ENCODE results near the gene PDE4C. TPM values are rescaled to one million over a fixed set of nuclear protein-coding genes. Genes with fewer than 3 reads are reported as not detected.

Gene PDE4C
- total RNA-seq, 1 donor from 2014 or later: 0.47 TPM

GRCh38 chr19:18198374-18198773, 27.9 kb downstream of the PDE4C start:
- DNase-seq: no peak

- no peak for DNase-seq
Measured at GRCh38 chr19:18197941-18198340, 28.3 kb downstream of the PDE4C start.

DNA sequence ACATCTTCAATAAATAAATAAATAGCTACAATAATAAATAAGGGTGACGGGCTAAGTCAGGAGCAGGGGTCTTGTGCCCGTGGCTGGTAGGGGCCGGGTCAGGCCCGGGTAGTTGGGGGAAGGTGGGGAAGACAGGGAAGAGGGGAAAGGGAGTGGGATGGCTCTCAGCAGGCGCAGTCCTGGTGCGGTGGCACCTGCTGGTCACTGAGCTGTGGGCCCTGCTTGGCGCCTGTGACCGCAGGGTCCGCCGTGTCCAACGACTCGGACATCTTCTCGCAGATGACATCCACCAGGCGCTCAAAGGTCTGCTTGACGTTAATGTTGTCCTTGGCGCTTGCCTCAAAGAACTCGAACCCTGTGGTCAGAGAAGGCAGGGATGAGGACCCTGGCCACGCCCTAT, 28.9 kb downstream of the PDE4C start:
- DNase-seq: no peak

DNA sequence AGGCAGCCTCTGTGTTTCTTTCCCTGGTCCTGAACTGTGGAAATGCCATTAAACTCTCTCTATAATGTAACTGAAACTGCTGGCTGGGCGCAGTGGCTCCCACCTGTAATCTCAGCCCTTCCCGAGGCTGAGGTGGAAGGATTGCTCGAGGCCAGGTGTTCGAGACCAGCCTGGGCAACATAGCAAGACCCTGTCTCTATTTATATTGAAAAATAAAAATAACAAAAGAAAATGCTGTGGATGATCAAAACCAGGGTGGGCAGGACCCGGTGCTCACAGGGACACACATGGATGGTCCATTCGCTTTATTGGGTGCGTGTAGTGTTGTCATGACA, 29.8 kb downstream of the PDE4C start:
- no peak for DNase-seq

DNA sequence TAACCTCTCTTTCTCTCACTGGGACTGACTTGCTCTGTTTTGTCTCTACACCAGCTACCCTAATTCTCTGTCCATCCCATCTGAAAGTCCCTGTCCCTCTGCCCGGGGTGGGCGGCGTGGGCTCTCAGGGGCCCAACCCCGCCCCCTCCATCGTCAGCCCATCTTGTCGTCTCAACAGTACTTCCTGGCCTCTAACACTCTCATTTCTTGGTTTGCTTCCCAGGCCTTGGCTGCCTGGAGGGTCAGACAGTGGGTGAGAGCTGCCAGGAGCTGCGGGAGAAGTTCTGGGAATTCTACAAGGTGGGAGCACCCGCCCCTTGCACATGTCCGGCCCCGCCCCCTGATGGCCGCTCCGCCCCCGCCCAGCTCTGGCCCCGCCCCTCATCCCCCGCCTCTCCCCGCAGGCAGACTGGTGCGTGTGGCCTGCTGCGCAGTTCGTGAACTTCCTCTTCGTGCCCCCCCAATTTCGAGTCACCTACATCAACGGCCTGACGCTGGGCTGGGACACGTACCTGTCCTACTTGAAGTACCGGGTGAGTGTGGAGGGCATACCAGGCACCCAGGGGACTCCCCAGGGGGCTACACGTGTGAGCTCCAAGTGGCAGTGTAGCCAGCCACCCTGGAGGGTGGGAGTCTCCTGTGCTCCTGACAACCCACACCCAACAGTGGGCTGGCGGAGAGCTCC, 31.5 kb downstream of the PDE4C start:
- no peak for DNase-seq

DNA sequence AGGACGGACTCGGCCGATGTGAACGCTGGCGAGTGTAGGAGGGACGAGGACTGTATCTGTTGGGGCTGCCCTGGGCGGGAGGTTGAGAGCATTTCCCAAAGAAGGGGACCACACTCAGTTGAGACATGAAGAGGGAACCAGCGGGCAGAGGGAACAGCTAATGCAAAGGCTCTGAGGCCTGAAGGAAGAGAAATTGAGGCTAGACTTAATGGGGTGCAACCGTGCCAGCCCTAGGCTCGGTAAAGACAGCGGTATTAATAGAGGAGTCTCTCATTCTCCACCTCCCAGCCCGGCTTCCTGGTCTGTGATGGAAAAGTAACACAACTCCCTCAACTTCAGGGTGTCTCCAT, 32.1 kb downstream of the PDE4C start:
- DNase-seq: no peak

DNA sequence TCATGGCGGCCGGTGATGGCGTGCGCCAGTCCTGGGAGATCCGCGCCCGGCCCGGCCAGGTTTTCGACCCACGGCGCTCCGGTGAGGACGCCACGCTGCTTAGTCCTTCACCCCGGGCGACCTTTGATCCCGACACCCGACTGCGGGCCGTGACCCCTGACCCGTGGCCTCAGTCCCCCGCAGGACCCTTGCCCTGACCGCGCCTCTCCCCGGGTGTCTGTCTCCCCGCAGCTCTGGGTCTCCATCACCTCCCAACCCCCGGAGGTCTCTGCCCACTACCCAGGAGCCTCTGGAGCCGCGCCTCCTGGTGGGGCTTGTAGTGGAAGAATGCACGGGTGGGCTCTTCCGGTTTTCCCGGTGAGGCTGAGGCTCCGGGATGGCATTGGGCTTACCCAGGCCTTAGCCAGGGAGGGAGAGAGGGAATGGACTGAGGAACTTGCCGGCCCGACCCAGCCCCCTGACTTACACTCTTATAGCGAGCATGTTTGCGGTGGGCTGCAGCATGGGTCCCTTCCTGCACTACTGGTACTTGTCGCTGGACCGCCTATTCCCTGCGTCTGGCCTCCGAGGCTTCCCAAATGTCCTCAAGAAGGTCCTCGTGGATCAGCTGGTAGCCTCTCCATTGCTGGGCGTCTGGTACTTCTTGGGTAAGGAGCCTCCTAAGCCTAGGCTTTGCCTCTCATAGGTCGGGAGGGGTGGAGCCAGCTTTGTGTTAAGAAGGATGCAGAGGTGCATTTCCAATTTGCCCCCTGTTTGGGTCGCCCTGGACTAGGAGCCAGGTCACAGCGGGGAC, 32.7 kb downstream of the PDE4C start:
- DNase-seq: no peak

- peak; percentile 100 for DNase-seq
Measured at GRCh38 chr19:18192673-18193387, 33.4 kb downstream of the PDE4C start, which contains the start of gene MPV17L2. MPV17L2 (plus strand) TSS chr19:18193218; CDS start chr19:18193282, 64 bp downstream.

DNA sequence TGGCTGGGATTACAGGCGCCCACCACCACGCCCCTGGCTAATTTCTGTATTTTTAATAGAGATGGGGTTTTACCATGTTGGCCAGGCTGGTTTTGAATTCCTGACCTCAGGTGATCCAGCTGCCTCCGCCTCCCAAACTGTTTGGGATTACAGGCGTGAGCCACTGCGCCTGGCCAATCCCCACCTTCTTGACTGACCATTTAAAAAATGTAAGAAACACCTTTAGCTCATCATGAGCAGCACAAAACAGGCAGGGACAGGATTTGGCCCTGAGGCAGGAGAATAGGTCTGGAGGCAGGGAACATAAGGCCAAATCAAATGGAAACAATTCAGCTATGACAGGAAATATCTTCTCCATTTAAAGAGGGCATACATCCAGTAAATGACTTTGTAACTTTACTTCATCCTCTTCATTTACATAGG, 34.6 kb downstream of the PDE4C start:
- DNase-seq: no peak

DNA sequence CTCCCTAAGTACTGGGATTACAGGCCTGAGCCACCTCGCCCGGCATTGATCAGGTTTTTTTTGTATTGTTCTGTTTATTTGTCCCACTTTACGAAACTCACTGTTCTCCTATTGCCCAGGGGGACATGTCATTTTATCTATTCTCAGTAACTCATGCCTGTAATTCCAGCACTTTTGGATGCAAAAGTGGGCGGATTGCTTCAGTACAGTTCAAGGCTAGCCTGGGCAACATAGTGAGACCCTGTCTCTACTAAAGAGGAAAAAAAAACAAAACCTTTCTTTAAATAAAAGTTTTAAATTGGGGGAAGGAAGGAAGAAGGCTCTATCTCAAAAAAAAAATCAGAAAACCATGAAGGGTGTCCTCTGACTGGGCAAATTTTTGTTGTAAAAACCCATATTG, 36.0 kb downstream of the PDE4C start:
- no peak for DNase-seq

DNA sequence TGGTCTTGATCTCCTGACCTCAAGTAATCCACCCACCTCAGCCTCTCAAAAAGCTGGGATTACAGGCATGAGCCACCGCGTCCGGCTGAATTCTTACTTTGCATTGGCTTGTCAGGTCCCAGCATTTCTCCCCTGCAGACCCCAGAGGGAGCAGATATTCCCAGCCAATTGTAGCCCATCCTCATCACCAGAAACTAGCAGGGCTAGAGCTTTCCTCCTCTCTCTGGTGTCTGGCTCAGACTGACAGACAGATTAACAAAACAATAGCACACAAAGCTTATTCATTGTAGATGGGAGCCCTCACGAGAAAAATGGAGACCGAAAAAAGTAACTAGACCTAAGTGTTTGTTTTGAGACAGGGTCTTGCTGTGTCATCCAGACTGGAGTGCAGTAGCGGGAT, 40.7 kb downstream of the PDE4C start:
- no peak for DNase-seq

DNA sequence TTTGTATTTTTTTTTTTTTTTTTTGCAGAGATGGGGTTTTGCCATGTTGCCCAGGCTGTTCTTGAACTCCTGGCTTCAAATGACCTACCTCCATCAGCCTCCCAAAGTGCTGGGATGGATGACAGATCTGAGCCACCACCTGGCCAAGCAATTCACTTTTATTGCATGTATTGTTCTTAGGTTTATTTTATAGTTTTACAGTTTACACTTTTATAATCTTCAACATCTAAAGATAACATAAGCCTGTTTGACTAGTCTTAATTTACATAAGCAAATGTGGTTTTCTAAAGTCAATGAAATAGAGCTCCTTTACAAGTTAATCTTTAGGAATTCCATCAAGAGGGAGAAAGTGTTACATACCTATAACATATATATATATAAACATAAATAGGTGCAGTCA, 42.7 kb downstream of the PDE4C start:
- DNase-seq: no peak

GRCh38 chr19:18179957-18180356, 46.3 kb downstream of the PDE4C start:
- DNase-seq: no peak

GRCh38 chr19:18176367-18177310, 49.6 kb downstream of the PDE4C start:
- DNase-seq: no peak

GRCh38 chr19:18174983-18175382, 51.3 kb downstream of the PDE4C start:
- DNase-seq: no peak

Other genes with a start within 250 kb of the PDE4C start
- gene ARRDC2, start 218.3 kb downstream of the PDE4C start, total RNA-seq: 5.1 TPM
- gene IL12RB1, start 139.5 kb downstream of the PDE4C start, total RNA-seq: 0.47 TPM
- 5.0 TPM for gene MAST3, start 128.7 kb downstream of the PDE4C start, total RNA-seq
- gene PIK3R2, start 73.3 kb downstream of the PDE4C start, total RNA-seq: 43.5 TPM
- 0.62 TPM for gene IFI30, start 52.6 kb downstream of the PDE4C start, total RNA-seq
- gene MPV17L2, start 33.2 kb downstream of the PDE4C start, total RNA-seq: 7.8 TPM
- 50.4 TPM for gene RAB3A, start 22.4 kb downstream of the PDE4C start, total RNA-seq
- 0.47 TPM for gene IQCN, start 48.0 kb upstream of the PDE4C start, total RNA-seq
- 70.7 TPM for gene JUND, start 55.2 kb upstream of the PDE4C start, total RNA-seq
- 72.2 TPM for gene LSM4, start 96.6 kb upstream of the PDE4C start, total RNA-seq
- 14.2 TPM for gene PGPEP1, start 114.2 kb upstream of the PDE4C start, total RNA-seq
- gene GDF15, start 159.7 kb upstream of the PDE4C start, total RNA-seq: not detected
- gene LRRC25, start 171.2 kb upstream of the PDE4C start, total RNA-seq: 0.78 TPM
- 75.6 TPM for gene SSBP4, start 193.0 kb upstream of the PDE4C start, total RNA-seq
- 95.1 TPM for gene ISYNA1, start 211.7 kb upstream of the PDE4C start, total RNA-seq

All from occipital lobe (tissue), 2 donors.